Epithelial cell of proximal tubule (primary cell): Measurements from ENCODE around the gene IQSEC1. TPM values are rescaled to one million over a fixed set of nuclear protein-coding genes. Genes with fewer than 3 reads are reported as not detected.

Source experiments
- DNase-seq: peaks from one replicate; pipeline ENCODE4 v3.0.0-alpha.2; 2011; ENCODE audit warnings: low read depth
- H3K4me3 ChIP-seq: 2 replicates; pipeline ENCODE4 v1.5.1; 2011; ENCODE audit warnings: low read depth, mild to moderate bottlenecking, low read length
- total RNA-seq: library from RNA; depleted of rRNA; stranded (reverse); fragments of >200 nt; gene quantifications from 2 replicates; pipeline ENCODE4 v1.2.3, GENCODE V29; 2015
- TF ChIP-seq, protein P1 (sequence below): conservative IDR thresholded peaks from 2 replicates; pipeline ENCODE4 v1.5.1; 2012; ENCODE audit warnings: low read depth, mild to moderate bottlenecking, low read length

The IQSEC1 gene
- total RNA-seq, 1 donor from 2014 or later, result 8.8 TPM

GRCh38 chr3:12909710-12910109 is 163.5 kb downstream of the IQSEC1 start:
- TF ChIP-seq, protein P1, sequence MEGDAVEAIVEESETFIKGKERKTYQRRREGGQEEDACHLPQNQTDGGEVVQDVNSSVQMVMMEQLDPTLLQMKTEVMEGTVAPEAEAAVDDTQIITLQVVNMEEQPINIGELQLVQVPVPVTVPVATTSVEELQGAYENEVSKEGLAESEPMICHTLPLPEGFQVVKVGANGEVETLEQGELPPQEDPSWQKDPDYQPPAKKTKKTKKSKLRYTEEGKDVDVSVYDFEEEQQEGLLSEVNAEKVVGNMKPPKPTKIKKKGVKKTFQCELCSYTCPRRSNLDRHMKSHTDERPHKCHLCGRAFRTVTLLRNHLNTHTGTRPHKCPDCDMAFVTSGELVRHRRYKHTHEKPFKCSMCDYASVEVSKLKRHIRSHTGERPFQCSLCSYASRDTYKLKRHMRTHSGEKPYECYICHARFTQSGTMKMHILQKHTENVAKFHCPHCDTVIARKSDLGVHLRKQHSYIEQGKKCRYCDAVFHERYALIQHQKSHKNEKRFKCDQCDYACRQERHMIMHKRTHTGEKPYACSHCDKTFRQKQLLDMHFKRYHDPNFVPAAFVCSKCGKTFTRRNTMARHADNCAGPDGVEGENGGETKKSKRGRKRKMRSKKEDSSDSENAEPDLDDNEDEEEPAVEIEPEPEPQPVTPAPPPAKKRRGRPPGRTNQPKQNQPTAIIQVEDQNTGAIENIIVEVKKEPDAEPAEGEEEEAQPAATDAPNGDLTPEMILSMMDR, result no peak
- H3K4me3 ChIP-seq, result no peak overlapping the region
- DNase-seq, result no peak

GRCh38 chr3:12908859-12909258 is 164.4 kb downstream of the IQSEC1 start:
- TF ChIP-seq, protein P1, result no peak
- H3K4me3 ChIP-seq, result no peak overlapping the region
- no peak for DNase-seq

DNA sequence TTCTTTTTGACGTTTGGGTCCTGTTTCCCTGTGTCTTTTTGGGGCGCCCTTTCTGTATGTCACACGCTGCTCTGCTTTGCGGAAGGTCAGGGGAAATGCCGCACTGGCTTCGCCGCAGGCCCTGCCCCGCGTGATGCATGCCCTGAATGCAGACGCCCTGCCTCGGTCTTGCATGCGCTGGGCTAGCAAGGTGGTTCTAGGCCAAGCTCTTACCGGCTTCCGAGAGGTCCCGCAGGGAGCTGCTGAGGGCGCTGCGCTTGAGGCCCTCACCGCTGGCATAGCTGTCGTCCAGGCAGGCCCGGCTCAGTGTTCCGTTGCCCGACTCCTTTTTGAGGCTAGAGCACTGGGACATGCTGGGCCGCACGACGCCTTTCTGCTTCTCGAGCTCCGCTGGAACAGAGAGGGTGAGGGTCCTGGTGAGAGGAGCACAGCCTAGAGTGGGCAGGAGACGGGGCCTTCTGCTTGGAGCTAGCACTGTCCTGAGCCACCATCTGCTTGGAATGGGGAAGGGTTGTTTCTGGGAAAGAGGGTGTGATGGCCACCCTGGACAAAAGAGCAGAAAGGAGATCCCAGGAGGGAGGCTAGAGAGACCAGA is 165.0 kb downstream of the IQSEC1 start:
- TF ChIP-seq, protein P1, result no peak
- no peak for DNase-seq

GRCh38 chr3:12907729-12908128 is 165.5 kb downstream of the IQSEC1 start:
- DNase-seq, result no peak
- H3K4me3 ChIP-seq, result no peak overlapping the region
- TF ChIP-seq, protein P1, result no peak

More for the DNA sequence above, 165.0 kb downstream of the IQSEC1 start:
- H3K4me3 ChIP-seq, result no peak overlapping the region

DNA sequence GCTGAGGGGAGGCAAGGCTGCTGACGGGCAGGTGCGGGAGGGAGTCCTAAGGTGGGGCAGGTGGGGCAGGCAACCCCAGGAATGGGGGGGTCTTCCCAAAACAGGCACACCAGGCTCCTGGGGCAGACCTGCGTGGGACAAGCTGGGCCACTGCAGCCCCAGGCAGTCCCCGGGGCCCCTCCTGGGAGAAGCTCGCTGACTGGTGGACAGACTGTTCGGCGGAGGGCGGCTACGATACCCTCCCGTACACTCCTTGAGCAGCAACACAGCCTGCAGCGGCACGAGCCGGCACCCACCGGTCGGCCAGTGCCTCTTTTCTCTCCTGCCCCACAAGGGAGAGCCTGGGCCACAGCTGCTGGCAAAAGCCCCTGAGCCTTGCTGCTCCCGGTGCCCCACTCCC is 165.9 kb downstream of the IQSEC1 start:
- DNase-seq, result no peak
- TF ChIP-seq, protein P1, result no peak
- no peak overlapping the region for H3K4me3 ChIP-seq

DNA sequence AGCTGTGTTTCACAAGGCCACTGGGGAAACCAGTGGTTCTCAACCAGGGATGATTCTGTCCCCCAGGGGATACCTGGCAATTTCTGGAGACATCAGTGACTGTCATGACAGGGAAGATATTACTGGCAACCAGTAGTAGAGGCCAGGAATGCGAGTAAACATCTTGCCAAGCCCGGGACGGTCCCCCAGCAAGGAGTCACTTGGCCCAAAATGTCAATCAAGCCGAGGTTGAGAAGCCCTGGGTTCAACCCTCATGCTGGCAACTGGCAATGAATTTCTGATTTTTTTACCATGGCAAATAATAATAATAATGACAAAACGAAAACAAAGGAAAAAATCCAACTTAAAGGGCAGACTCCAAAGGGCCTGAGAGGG is 166.3 kb downstream of the IQSEC1 start:
- TF ChIP-seq, protein P1, result no peak
- no peak for DNase-seq
- no peak overlapping the region for H3K4me3 ChIP-seq
